ENCODE results near the gene E2F8. TPM values are rescaled to one million over a fixed set of nuclear protein-coding genes. Genes with fewer than 3 reads are reported as not detected.

Gene E2F8
- total RNA-seq, 2 donors from 2014 or later: 0.46 to 0.57 TPM

- no peak overlapping the region for H3K27ac ChIP-seq
- intact Hi-C loops (cut with DNase I): no loop called here
Observed at GRCh38 chr11:19199048-19199447, 41.7 kb downstream of the E2F8 start.

GRCh38 chr11:19196432-19196831, 44.3 kb downstream of the E2F8 start:
- 83% methylated on average over 6 of the region's 6 CpGs for WGBS
- Histone ChIP-seq H3K4me1 (replicated peaks) (no peaks in the 10 kb centered on the region), H3K27ac (no peak overlapping the region), H3K36me3 (no peaks in the 10 kb centered on the region), H3K27me3 (replicated peaks; ENCODE audit: insufficient read depth) (no peaks in the 10 kb centered on the region), H3K4me3 (no peak overlapping the region), H3K9me3 (no peaks in the 10 kb centered on the region)
- no peak for TF ChIP-seq POLR2AphosphoS5 (IDR thresholded peaks at IDR 0.05)
- TF ChIP-seq POLR2A (IDR thresholded peaks at IDR 0.05): no peak
- TF ChIP-seq, protein P1, sequence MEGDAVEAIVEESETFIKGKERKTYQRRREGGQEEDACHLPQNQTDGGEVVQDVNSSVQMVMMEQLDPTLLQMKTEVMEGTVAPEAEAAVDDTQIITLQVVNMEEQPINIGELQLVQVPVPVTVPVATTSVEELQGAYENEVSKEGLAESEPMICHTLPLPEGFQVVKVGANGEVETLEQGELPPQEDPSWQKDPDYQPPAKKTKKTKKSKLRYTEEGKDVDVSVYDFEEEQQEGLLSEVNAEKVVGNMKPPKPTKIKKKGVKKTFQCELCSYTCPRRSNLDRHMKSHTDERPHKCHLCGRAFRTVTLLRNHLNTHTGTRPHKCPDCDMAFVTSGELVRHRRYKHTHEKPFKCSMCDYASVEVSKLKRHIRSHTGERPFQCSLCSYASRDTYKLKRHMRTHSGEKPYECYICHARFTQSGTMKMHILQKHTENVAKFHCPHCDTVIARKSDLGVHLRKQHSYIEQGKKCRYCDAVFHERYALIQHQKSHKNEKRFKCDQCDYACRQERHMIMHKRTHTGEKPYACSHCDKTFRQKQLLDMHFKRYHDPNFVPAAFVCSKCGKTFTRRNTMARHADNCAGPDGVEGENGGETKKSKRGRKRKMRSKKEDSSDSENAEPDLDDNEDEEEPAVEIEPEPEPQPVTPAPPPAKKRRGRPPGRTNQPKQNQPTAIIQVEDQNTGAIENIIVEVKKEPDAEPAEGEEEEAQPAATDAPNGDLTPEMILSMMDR (IDR thresholded peaks at IDR 0.05): no peak
- intact Hi-C loops (cut with DNase I): no loop called here
- no peak for DNase-seq (ENCODE audit: low spot score)

More at GRCh38 chr11:19199048-19199447, 41.7 kb downstream of the E2F8 start:
- WGBS: 95% methylated on average over 7 of the region's 7 CpGs
- no peaks in the 10 kb centered on the region for H3K9me3 ChIP-seq
- no peak overlapping the region for H3K4me3 ChIP-seq
- H3K27me3 ChIP-seq (replicated peaks; ENCODE audit: insufficient read depth): no peaks in the 10 kb centered on the region
- no peaks in the 10 kb centered on the region for H3K4me1 ChIP-seq (replicated peaks)
- DNase-seq (ENCODE audit: low spot score): no peak
- H3K36me3 ChIP-seq: no peaks in the 10 kb centered on the region
- TF ChIP-seq POLR2AphosphoS5 (IDR thresholded peaks at IDR 0.05): no peak
- TF ChIP-seq, protein P1 (IDR thresholded peaks at IDR 0.05): no peak
- TF ChIP-seq POLR2A (IDR thresholded peaks at IDR 0.05): no peak

- no peaks in the 10 kb centered on the region for H3K36me3 ChIP-seq
- 90% methylated on average over 4 of the region's 4 CpGs for WGBS
- H3K27ac ChIP-seq: no peak overlapping the region
- no peaks in the 10 kb centered on the region for H3K4me1 ChIP-seq (replicated peaks)
- TF ChIP-seq POLR2AphosphoS5 (IDR thresholded peaks at IDR 0.05) (no peak), POLR2A (IDR thresholded peaks at IDR 0.05) (no peak)
- TF ChIP-seq, protein P1 (IDR thresholded peaks at IDR 0.05): no peak
- H3K4me3 ChIP-seq: no peak overlapping the region
- no peaks in the 10 kb centered on the region for H3K9me3 ChIP-seq
- intact Hi-C loops (cut with DNase I): no loop called here
- DNase-seq (ENCODE audit: low spot score): no peak
- no peaks in the 10 kb centered on the region for H3K27me3 ChIP-seq (replicated peaks; ENCODE audit: insufficient read depth)
Observed at GRCh38 chr11:19194620-19195308, 46.0 kb downstream of the E2F8 start.

- no peak overlapping the region for H3K4me3 ChIP-seq
- TF ChIP-seq POLR2AphosphoS5 (IDR thresholded peaks at IDR 0.05): no peak
- TF ChIP-seq POLR2A (IDR thresholded peaks at IDR 0.05): no peak
- TF ChIP-seq, protein P1 (IDR thresholded peaks at IDR 0.05): no peak
- WGBS: 70% methylated on average over 2 of the region's 2 CpGs
- H3K27me3 ChIP-seq (replicated peaks; ENCODE audit: insufficient read depth): no peaks in the 10 kb centered on the region
- H3K4me1 ChIP-seq (replicated peaks): no peaks in the 10 kb centered on the region
- H3K36me3 ChIP-seq: no peaks in the 10 kb centered on the region
- no peak for DNase-seq (ENCODE audit: low spot score)
- intact Hi-C loops (cut with DNase I): no loop called here
- H3K27ac ChIP-seq: no peak overlapping the region
- H3K9me3 ChIP-seq: no peaks in the 10 kb centered on the region
Observed at GRCh38 chr11:19193916-19194315, 46.8 kb downstream of the E2F8 start.

DNA sequence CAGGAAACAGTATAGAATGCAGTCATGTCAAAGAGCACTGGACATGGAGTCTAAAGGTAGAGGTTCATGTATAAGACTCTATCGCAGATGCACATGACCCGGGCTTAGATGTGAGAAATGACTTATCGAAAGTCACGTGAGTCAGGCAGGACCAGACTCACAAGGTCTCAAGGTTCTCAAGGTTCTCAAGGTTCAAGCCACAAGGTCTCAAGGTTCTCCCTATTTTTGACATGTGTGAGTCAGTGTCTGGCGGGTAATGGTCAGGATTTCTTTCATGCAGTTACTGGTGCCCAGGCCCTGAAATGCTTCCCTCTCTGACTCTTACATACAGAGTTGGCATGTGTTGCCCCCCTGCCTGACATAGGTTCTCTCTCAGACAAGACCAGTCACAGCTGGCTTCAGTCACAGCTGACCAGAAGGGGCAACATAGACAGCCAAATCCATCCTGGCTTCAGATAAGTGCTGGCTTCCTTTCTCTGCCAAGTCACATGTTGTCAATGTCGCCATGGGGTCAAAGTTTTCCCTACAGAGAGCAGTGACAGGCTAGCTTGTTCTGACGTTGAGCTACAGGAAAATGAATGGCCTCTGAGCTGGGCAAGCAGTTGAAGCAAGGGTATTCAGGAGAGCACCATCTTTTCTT, 49.1 kb downstream of the E2F8 start:
- DNase-seq (ENCODE audit: low spot score): no peak
- TF ChIP-seq, protein P1 (IDR thresholded peaks at IDR 0.05): no peak
- no peak for TF ChIP-seq POLR2AphosphoS5 (IDR thresholded peaks at IDR 0.05)
- no peak for TF ChIP-seq POLR2A (IDR thresholded peaks at IDR 0.05)
- Histone ChIP-seq H3K4me1 (replicated peaks) (no peaks in the 10 kb centered on the region), H3K4me3 (no peak overlapping the region), H3K36me3 (no peaks in the 10 kb centered on the region), H3K27me3 (replicated peaks; ENCODE audit: insufficient read depth) (no peaks in the 10 kb centered on the region), H3K27ac (no peak overlapping the region), H3K9me3 (no peaks in the 10 kb centered on the region)
- 86% methylated on average over 7 of the region's 7 CpGs for WGBS
- intact Hi-C loops (cut with DNase I): no loop called here

Data from prostate gland (tissue), 2 donors.